A673 (cell line): Measurements from ENCODE around the gene MFF.

ENCODE experiments used
- CTCF ChIP-seq: fragments of 300-800, 200-600 bp; sonication (generic); conservative IDR thresholded peaks from 2 replicates; pipeline ENCODE4 v1.5.1; 2017; ENCODE audit warnings: low read depth, mild to moderate bottlenecking, antibody characterized with exemption, low read length, moderate library complexity, mixed read lengths
- EZH2 ChIP-seq: fragments of 200-600 bp; sonication (generic); IDR thresholded peaks from 2 replicates; pipeline ENCODE4 v1.6.1; 2017; ENCODE audit warnings: borderline replicate concordance, low read depth, mild to moderate bottlenecking, mixed read lengths, antibody characterized with exemption, low read length; ENCODE audit not compliant: poor library complexity, severe bottlenecking

DNA sequence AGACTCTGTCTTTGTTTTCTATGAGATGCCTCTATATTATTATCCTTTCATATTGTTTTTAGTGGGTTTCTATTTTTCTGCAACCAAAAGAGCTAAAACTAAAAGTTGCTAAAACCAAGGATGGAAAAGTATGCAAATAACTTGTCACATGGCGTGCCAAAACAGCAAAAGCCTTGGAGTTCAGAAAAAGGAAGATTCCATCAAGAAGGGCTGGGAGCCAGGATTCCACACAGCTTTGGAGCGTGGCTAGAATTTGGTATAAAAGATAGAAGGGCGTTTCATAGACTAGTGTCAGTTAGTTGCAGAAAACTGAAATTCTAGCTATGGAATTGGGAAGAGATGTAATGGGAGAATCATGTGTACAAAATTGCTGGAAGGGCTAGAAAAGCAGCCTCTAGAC is 58.6 kb downstream of the MFF start:
- TF ChIP-seq CTCF (no peak), EZH2 (no peak)
